HG02840 (cell line): ENCODE results near the gene ZNF804A.

ENCODE experiments used
- ATAC-seq: cut with Tn5 transposase; IDR thresholded peaks from one replicate; pipeline ENCODE4 v1.9.1; 2021; ENCODE audit warnings: mild to moderate bottlenecking, moderate library complexity, moderate number of reproducible peaks; ENCODE audit not compliant: unreplicated experiment, low FRiP score

The ZNF804A gene

GRCh38 chr2:184920451-184920965 is 322.2 kb downstream of the ZNF804A start:
- ATAC-seq, result no peak

- ATAC-seq, result no peak
Observed at GRCh38 chr2:184921676-184922075, 323.3 kb downstream of the ZNF804A start.

DNA sequence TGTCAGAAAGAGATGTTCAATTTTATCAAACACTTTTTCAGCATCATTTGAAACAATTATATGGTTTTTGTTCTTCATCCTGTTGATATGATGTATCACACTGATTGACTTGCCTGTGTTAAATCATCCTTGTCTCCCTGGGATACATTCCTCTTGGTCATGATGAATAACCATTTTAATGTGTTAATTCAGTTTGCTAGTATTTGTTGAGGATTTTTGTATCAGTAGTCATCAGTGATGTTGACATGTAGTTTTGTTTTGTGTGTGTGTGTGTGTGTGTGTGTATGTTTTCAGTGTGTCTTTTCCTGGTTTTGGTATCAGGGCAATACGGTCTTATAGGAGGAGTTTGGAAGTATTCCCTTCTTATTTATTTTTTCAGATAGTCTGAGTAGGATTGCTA is 325.4 kb downstream of the ZNF804A start:
- ATAC-seq, result no peak

- no peak for ATAC-seq
Observed at GRCh38 chr2:184927040-184927439, 328.7 kb downstream of the ZNF804A start.

DNA sequence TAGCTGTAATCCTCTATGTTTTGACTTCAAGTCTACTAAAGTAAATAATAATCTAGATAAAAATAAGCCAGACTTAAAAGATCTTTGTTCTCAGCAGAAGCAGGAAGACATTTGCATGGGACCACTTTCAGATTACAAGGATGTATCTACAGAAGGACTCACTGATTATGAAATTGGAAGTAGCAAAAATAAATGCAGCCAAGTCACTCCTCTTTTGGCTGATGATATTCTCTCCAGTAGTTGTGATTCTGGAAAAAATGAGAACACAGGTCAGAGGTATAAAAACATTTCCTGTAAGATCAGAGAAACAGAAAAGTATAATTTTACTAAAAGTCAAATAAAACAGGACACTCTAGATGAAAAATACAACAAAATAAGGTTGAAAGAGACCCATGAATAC is 338.4 kb downstream of the ZNF804A start:
- ATAC-seq, result no peak

- no peak for ATAC-seq
Observed at GRCh38 chr2:184938221-184938985, 340.1 kb downstream of the ZNF804A start.

- no peak for ATAC-seq
Observed at GRCh38 chr2:184945326-184945725, 347.0 kb downstream of the ZNF804A start.

- no peak for ATAC-seq
Observed at GRCh38 chr2:184945824-184946223, 347.5 kb downstream of the ZNF804A start.

DNA sequence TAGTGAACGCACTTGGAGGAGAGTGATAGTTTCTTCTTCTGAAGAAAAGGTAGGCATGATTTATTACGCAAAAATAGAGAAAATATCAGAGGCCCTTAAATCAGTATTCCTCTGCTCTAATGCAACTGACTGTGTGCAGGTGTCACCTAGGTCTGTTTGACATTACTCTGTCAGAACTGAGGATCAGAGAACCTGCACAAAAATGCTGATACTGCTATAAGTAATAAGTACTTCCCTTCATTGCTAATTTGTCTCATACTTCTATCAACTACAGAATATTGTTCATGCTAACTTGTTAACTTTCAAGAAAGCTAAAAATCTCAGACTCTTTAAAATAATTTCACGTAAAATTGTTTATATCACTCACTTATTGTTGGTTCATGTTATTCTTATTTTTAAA is 358.5 kb downstream of the ZNF804A start:
- no peak for ATAC-seq

GRCh38 chr2:184971546-184972068 is 373.3 kb downstream of the ZNF804A start:
- no peak for ATAC-seq
